Endothelial cell of umbilical vein (primary cell): Measurements from ENCODE around the gene ALDH1L2. TPM values are rescaled to one million over a fixed set of nuclear protein-coding genes. Genes with fewer than 3 reads are reported as not detected.

Source experiments
- BruUV-seq: library from RNA; stranded (reverse); fragments of 400-500 nt; replicated peaks from 2 replicates; lab custom pipeline; 2021; lab: Mats Ljungman, UMichigan
- CTCF ChIA-PET: fragments of 300-600, 350-600 bp; sonication (Branson Sonifier 250); formaldehyde crosslinking; loops from one replicate; lab custom pipeline; 2021; ENCODE audit warnings: antibody characterized with exemption, inconsistent platforms; lab: Charles Lee
- POLR2A ChIA-PET: fragments of 300-600, 350-600 bp; sonication (Branson Sonifier 250); formaldehyde crosslinking; loops from one replicate; lab custom pipeline; 2021; ENCODE audit warnings: antibody characterized with exemption, inconsistent platforms; lab: Charles Lee
- DNase-seq: peaks from one replicate; pipeline ENCODE4 v3.0.0-alpha.2; 2011; ENCODE audit warnings: low read depth, low spot score
- FAIRE-seq: peaks from 2 replicates; lab custom pipeline; 2011; peaks lifted over from hg19 to GRCh38; lab: Jason Lieb, UNC
- H2AFZ ChIP-seq: 2 replicates; pipeline ENCODE4 v1.6.0; 2012; ENCODE audit warnings: low read depth, low read length, control low read depth, inconsistent platforms
- H3K27ac ChIP-seq: 2 replicates; pipeline ENCODE4 v1.5.1; 2011; ENCODE audit warnings: low read depth, mild to moderate bottlenecking, control low read depth, low read length, moderate library complexity; ENCODE audit not compliant: insufficient read depth
- H3K27me3 ChIP-seq, 2 experiments: 2 replicates each; pipeline versions ENCODE4 v1.6.0 to v1.6.1; 2011; ENCODE audit warnings: low read length in 2 of 2, mixed read lengths in 1 of 2; ENCODE audit not compliant: control insufficient read depth in 2 of 2, insufficient read depth in 2 of 2
- H3K36me3 ChIP-seq, 2 experiments: 2 replicates in 1 of 2; 3 replicates in 1 of 2; pipeline ENCODE4 v1.5.1; 2011; ENCODE audit warnings: low read length in 2 of 2, mild to moderate bottlenecking in 1 of 2, moderate library complexity in 1 of 2; ENCODE audit not compliant: control insufficient read depth in 2 of 2, insufficient read depth in 2 of 2; ENCODE audit errors: extremely low read depth in 1 of 2
- H3K4me1 ChIP-seq: 3 replicates; pipeline ENCODE4 v1.5.1; 2011; ENCODE audit warnings: mild to moderate bottlenecking, low read length; ENCODE audit not compliant: control insufficient read depth, insufficient read depth; ENCODE audit errors: extremely low read depth
- H3K4me2 ChIP-seq: 2 replicates; pipeline ENCODE4 v1.6.1; 2011; ENCODE audit warnings: low read length, control low read depth, mixed read lengths; ENCODE audit not compliant: insufficient read depth
- H3K4me3 ChIP-seq, 3 experiments: fragments of 200-600 bp in 1 of 3; sonication (generic), shearing (Covaris generic) in 1 of 3; replicated peaks in 1 of 3; 2 replicates each; pipeline ENCODE4 v1.5.1; 2011 to 2016; ENCODE audit warnings: control low read depth in 3 of 3, low read length in 3 of 3, mild to moderate bottlenecking in 2 of 3, inconsistent platforms in 1 of 3, low read depth in 1 of 3, moderate library complexity in 1 of 3; ENCODE audit not compliant: insufficient read depth in 1 of 3
- H3K79me2 ChIP-seq: 2 replicates; pipeline ENCODE4 v1.6.0; 2012; ENCODE audit warnings: low read length, inconsistent platforms; ENCODE audit not compliant: control insufficient read depth, insufficient read depth
- H3K9ac ChIP-seq: replicated peaks from 2 replicates; pipeline ENCODE3; 2011; ENCODE audit warnings: low read length, control low read depth; ENCODE audit not compliant: insufficient read depth; ENCODE audit errors: extremely low read depth
- H3K9me1 ChIP-seq: replicated peaks from 3 replicates; pipeline ENCODE4 v1.6.0; 2011; ENCODE audit warnings: mild to moderate bottlenecking, low read length; ENCODE audit not compliant: control insufficient read depth, insufficient read depth; ENCODE audit errors: extremely low read depth
- H3K9me3 ChIP-seq: replicated peaks from 2 replicates; pipeline ENCODE4 v1.5.1; 2012; ENCODE audit warnings: low read length, inconsistent platforms; ENCODE audit not compliant: control insufficient read depth, insufficient read depth
- H4K20me1 ChIP-seq: replicated peaks from 2 replicates; pipeline ENCODE3; 2011; ENCODE audit warnings: mild to moderate bottlenecking, low read length; ENCODE audit not compliant: control insufficient read depth, insufficient read depth; ENCODE audit errors: extremely low read depth
- EZH2 ChIP-seq: IDR thresholded peaks from 2 replicates; pipeline ENCODE4 v1.6.1; 2012; ENCODE audit warnings: borderline replicate concordance, low read depth, mild to moderate bottlenecking, moderate library complexity, low read length, inconsistent platforms; ENCODE audit not compliant: severe bottlenecking
- FOS ChIP-seq: IDR thresholded peaks from 2 replicates; pipeline ENCODE4 v1.6.1; 2011; ENCODE audit warnings: mild to moderate bottlenecking, low read length, moderate library complexity, borderline replicate concordance; ENCODE audit not compliant: insufficient read depth
- GATA2 ChIP-seq: IDR thresholded peaks from 2 replicates; pipeline ENCODE4 v1.7.0; 2011; ENCODE audit warnings: low read depth, mild to moderate bottlenecking, moderate library complexity, mixed read lengths, low read length; ENCODE audit not compliant: insufficient read length, insufficient read depth
- JUN ChIP-seq: IDR thresholded peaks from 2 replicates; pipeline ENCODE4 v1.6.1; 2011; ENCODE audit warnings: borderline replicate concordance, low read depth; ENCODE audit not compliant: insufficient read length, insufficient read depth
- MYC ChIP-seq: IDR thresholded peaks from one replicate; pipeline ENCODE4 v1.6.1; 2011; ENCODE audit warnings: mild to moderate bottlenecking, low read depth, low read length
- POLR2A ChIP-seq: IDR thresholded peaks from 2 replicates; pipeline ENCODE4 v1.6.1; 2012; ENCODE audit warnings: low read depth, mild to moderate bottlenecking, control low read depth, low read length
- POLR2AphosphoS5 ChIP-seq: IDR thresholded peaks from 2 replicates; pipeline ENCODE4 v1.6.1; 2012; ENCODE audit warnings: low read depth, mild to moderate bottlenecking, control low read depth, low read length, moderate library complexity; ENCODE audit not compliant: insufficient read depth
- dilution Hi-C: fragments of 300-500 bp; cut with MboI; formaldehyde crosslinking; loops from one replicate; pipeline ENCODE4 v1.15.0; 2019; ENCODE audit warnings: low sequenced_read_pairs; ENCODE audit not compliant: extremely low pct_ligation_motif_present
- intact Hi-C: fragments of 100-400 bp; cut with micrococcal nuclease; formaldehyde crosslinking; loops from one replicate; pipeline ENCODE4 v1.10.0; 2022
- polyA plus RNA-seq, 4 experiments: library from polyadenylated mRNA; depleted of rRNA in 3 of 4; stranded (reverse) in 3 of 4; unstranded in 1 of 4; fragments of >200 nt; gene quantifications; 2 replicates each; pipeline versions ENCODE4 v1.2.1 to v1.2.3, GENCODE V29; 2011 to 2012; ENCODE audit warnings: missing spikeins in 1 of 4
- total RNA-seq: library from RNA; stranded (reverse); gene quantifications from 2 replicates; pipeline ENCODE4 v1.2.3, GENCODE V29; 2021
- TF ChIP-seq, protein P1 (sequence below), 2 donors: IDR thresholded peaks; 1 replicate in 1 of 2; 2 replicates in 1 of 2; pipeline ENCODE4 v1.5.1; 2011; ENCODE audit warnings: low read length in 2 of 2, mild to moderate bottlenecking in 2 of 2, moderate library complexity in 2 of 2, control low read depth in 1 of 2, inconsistent platforms in 1 of 2, low read depth in 1 of 2; ENCODE audit not compliant: insufficient read depth in 1 of 2; ENCODE audit errors: extremely low read depth in 1 of 2
- TF ChIP-seq, protein P2 (sequence below): IDR thresholded peaks from 2 replicates; pipeline ENCODE4 v1.6.1; 2011; ENCODE audit not compliant: insufficient read depth, insufficient read length

The ALDH1L2 gene
- total and polyA plus RNA-seq, 2 donors (not counting 3 experiments of a cell fraction or from before 2014, with no cell fraction given) = 1.4 to 2.5 TPM

DNA sequence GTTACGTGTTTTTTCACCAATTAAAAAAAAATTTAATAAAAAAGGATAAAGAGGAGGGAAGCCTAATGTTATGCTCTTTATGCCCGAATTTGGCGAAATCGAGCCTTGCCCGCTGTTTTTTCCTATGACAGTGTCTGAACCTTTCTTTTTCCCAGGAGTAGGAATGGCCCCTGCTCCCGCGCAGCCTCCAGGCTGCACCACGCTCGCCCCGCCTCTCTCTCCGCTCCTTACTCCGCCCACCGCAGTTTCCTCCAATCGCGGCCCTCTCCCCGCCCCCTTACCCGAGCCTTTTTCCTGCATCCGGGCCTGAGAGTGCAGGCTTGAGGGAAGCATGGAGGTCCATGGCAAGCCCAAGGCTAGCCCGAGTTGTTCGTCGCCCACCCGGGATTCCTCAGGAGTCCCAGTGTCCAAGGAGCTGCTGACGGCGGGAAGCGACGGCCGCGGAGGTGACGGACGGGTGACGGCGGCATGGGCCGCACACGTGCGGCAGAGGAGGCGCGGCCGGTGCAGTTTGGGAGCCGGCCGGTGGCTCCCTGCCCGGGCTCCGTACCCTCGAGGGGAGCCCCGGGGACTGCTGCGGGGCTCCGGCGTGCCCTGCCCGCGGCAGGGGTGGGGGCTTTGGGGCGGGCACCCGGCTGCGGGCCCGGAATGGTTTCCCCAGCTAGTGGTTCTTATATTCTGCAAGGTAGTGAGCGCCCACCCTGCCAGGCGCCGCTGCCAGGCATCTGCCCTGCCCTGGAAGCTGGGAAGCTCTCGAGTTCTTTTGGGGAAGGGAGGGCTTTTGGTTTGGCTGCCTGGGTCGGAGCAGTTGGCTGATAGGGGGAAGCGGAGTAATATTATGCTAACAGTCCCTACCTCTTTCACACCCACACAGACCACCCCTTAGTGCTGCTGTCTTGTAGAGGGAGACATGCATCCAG lies 98.0 kb downstream of the ALDH1L2 start, which contains the start of gene NOPCHAP1:
NOPCHAP1 (plus strand) TSS at position 295 of the 920 bp plus-strand sequence; CDS start at position 332, 37 bp downstream.
- Histone ChIP-seq H3K79me2 (peaks cover 13% of the 10 kb centered on the region), H3K4me3 (peak within 1 kb of the TSS; percentile 31 to 72 (median 50)), H3K9ac (peak within 1 kb of the TSS; percentile 10), H2AFZ (peak within 1 kb of the TSS; percentile 86), H3K27ac (no peak within 1 kb of the TSS), H3K36me3 (no peaks in the 10 kb centered on the region), H3K27me3 (no peaks in the 10 kb centered on the region), H3K9me3 (no peaks in the 10 kb centered on the region), H3K4me2 (peak within 1 kb of the TSS; percentile 86), H3K9me1 (no peaks in the 10 kb centered on the region), H3K4me1 (peaks cover 12% of the 10 kb centered on the region), H4K20me1 (no peaks in the 10 kb centered on the region)
- POLR2A ChIA-PET = no interaction called here
- TF ChIP-seq POLR2A (peak; percentile 95), POLR2AphosphoS5 (peak; percentile 90), GATA2 (no peak)
- intact Hi-C loops = loop anchor here (1.0 to 2.0 kb wide), 2 partner anchors 10 to 27 kb away; partner anchors contain the start of gene SLC41A2
- dilution Hi-C loops = no loop called here
- CTCF ChIA-PET = interaction anchor here (0.8 to 1.9 kb wide), 5 partner anchors 15 to 605 kb away, joined by 3 to 4 read pairs (median 3); partner anchors contain the start of gene SLC41A2
- no TSS peak for BruUV-seq
- DNase-seq (peak; percentile 92), FAIRE-seq (peak; percentile 89)

DNA sequence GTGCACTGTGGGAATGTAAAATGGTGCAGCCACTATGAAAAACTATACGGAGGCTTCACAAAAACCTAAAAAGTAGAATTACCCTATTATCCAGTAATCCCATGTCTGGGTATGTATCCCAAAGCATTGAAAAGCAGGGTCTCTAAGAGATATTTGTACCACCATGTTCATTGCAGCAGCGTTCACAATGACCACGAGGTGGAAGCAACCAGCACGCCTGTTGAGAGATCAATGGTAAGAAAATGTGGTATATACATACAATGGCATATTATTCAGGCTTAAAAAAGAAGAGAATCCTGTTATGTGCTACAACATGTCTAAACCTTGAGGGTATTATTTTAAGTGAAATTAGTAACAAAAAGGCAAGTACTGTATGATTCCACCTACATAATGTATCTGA lies 99.1 kb downstream of the ALDH1L2 start:
- intact Hi-C loops = no loop called here
- peak overlapping the region; percentile 86 for H2AFZ ChIP-seq
- FAIRE-seq = no peak
- POLR2A ChIA-PET = no interaction called here
- no peaks in the 10 kb centered on the region for H3K36me3 ChIP-seq
- H4K20me1 ChIP-seq = no peaks in the 10 kb centered on the region
- H3K27ac ChIP-seq = no peak overlapping the region
- DNase-seq = no peak
- CTCF ChIA-PET = interaction anchor here (0.7 to 1.9 kb wide), 3 partner anchors 14 to 603 kb away, joined by 4 read pairs; partner anchors contain the start of gene SLC41A2
- H3K4me2 ChIP-seq = no peak overlapping the region
- H3K4me3 ChIP-seq = no peak overlapping the region
- no peaks in the 10 kb centered on the region for H3K27me3 ChIP-seq
- TF ChIP-seq GATA2 = no peak
- TF ChIP-seq EZH2 = no peak
- TF ChIP-seq FOS = no peak
- TF ChIP-seq POLR2A = no peak
- no peak for TF ChIP-seq POLR2AphosphoS5
- TF ChIP-seq JUN = no peak
- TF ChIP-seq, protein P1, sequence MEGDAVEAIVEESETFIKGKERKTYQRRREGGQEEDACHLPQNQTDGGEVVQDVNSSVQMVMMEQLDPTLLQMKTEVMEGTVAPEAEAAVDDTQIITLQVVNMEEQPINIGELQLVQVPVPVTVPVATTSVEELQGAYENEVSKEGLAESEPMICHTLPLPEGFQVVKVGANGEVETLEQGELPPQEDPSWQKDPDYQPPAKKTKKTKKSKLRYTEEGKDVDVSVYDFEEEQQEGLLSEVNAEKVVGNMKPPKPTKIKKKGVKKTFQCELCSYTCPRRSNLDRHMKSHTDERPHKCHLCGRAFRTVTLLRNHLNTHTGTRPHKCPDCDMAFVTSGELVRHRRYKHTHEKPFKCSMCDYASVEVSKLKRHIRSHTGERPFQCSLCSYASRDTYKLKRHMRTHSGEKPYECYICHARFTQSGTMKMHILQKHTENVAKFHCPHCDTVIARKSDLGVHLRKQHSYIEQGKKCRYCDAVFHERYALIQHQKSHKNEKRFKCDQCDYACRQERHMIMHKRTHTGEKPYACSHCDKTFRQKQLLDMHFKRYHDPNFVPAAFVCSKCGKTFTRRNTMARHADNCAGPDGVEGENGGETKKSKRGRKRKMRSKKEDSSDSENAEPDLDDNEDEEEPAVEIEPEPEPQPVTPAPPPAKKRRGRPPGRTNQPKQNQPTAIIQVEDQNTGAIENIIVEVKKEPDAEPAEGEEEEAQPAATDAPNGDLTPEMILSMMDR (IDR thresholded peaks at IDR 0.05; ENCODE audit: extremely low read depth in 1 of 2, insufficient read depth in 1 of 2, low read depth in 1 of 2, low read length in 2 of 2) = no peak
- no peak for TF ChIP-seq MYC
- TF ChIP-seq, protein P2, sequence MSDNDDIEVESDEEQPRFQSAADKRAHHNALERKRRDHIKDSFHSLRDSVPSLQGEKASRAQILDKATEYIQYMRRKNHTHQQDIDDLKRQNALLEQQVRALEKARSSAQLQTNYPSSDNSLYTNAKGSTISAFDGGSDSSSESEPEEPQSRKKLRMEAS = no peak
- H3K9me1 ChIP-seq = no peaks in the 10 kb centered on the region
- H3K9ac ChIP-seq = no peak overlapping the region
- dilution Hi-C loops = no loop called here
- no peaks in the 10 kb centered on the region for H3K9me3 ChIP-seq
- H3K79me2 ChIP-seq = peaks cover 12% of the 10 kb centered on the region
- BruUV-seq = no TSS peak
- peaks cover 12% of the 10 kb centered on the region for H3K4me1 ChIP-seq
